SHP77 treated with DMSO at 0.1 percent for 48 hours (cell line): ENCODE results near the gene MSL2.
A peak's percentile ranks its signal among the peaks of the same experiment; 100 is the strongest.
"Not testable (repeated sequence)": the region's sequence is repeated elsewhere in the genome, so short reads cannot be mapped to it uniquely, and the experiment has no call there.

ENCODE experiments used
- DNase-seq: peaks from one replicate; lab custom pipeline; 2025; lab: John Stamatoyannopoulos, UW

MSL2 gene, protein sequence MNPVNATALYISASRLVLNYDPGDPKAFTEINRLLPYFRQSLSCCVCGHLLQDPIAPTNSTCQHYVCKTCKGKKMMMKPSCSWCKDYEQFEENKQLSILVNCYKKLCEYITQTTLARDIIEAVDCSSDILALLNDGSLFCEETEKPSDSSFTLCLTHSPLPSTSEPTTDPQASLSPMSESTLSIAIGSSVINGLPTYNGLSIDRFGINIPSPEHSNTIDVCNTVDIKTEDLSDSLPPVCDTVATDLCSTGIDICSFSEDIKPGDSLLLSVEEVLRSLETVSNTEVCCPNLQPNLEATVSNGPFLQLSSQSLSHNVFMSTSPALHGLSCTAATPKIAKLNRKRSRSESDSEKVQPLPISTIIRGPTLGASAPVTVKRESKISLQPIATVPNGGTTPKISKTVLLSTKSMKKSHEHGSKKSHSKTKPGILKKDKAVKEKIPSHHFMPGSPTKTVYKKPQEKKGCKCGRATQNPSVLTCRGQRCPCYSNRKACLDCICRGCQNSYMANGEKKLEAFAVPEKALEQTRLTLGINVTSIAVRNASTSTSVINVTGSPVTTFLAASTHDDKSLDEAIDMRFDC

DNA sequence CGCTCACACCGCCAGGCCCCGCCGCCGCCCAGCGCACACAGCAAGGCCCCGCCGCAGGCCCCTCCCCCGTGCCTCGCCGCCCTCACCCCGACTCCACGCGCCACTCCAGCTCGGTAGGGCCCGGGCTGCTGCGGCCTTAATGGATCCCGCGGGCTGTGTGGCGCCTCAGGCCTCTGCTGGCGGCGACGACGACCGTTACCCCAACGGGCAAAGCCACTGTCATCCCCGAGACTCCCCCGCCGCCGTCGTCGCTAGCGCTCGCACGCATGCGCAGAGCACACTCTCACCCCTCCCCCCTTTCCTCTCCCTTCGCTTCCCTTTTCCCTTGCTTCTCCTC, at the start of gene MSL2:
MSL2 (minus strand) TSS at position 272 of the 337 bp plus-strand sequence. CDS start 1,222 bp downstream, outside the sequence.
- no peak for DNase-seq

DNA sequence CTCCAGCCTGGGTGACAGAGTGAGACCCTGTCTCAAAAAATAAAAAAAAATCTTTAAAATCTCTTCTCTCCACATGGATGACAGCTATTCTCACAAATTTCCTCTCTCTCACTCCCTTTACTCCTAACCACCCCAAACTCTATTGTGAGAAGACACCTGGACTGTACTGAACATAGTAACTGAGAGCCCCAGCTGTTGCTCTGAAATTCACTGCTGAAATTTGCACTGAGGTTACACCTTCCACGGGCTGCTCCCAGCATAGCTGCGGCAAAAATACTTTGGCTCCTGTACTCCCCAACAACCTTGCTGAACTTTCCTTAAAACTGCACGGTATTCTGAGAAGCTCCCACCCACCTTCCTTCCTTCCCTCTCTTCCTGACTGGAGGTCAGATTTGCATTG, 49.6 kb upstream of the MSL2 start:
- DNase-seq: no peak

DNA sequence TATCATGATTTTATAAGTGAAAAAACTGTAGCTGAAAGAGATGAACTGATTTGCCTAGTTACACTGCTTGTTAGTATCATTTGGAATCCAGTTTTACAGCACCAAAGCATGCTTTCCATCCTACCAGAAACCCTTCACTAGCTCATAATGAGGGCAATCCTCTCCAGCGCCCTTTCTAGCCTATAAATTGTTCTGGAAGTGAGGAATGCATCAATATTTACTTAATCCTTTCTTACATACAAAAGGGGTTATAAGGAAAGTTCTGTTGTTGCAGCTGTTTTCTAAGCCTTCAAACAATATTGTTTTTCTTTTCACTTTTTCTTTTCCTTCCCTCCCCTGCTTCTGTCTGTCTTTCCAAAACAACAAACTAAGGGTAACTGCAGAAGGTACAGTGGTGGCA, 43.0 kb upstream of the MSL2 start:
- no peak for DNase-seq

DNA sequence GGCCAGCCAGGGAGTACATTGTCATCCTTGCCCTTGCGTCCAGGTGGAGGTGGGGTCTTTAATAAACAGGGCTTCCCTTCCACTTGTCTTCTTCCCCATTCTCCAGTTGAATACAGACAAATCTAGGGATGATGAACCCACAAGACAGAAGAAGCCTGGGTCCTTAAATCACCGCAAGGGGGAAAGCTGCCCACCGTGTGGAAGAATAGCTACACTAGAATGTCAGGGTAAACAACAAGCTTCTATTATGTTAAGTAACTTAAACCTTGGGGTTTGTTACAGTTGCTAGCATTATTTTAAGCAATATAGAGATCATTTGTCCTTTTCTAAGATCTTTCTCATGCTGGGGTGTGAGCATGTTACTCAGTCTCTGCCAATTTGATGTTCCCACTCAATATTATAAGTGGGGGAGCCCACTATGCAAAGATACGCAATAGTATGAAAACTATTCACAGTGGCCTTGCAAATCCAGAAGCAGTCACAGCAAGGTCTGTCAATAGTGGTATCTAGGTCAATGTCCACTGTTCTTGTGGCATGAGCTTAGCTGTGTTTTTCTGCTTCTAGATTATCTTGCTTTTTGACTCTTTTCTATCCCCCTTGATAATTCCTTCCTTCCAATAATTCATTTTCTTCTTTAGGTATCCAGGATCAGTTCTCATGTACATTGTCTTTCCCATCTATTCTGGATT, 42.0 kb upstream of the MSL2 start:
- no peak for DNase-seq

DNA sequence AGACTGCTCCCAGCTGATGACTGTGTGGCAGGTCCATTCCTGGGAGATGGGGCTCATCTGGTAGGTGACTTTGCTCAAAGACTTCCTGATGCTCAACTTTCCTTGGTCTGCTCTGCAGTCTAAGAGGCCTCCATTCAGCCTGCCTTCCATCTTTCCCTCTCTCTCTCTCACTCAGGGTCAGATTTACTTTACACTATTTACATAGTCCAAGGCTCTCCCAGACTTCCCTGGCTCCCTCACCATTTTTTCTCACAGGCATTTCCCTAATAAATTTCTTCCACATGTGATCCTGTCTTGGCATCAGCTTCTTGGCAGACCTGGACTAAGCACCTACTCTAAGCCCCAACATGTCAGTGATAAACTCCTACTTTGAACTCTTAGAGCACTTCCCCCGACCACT, 41.0 kb upstream of the MSL2 start:
- no peak for DNase-seq

DNA sequence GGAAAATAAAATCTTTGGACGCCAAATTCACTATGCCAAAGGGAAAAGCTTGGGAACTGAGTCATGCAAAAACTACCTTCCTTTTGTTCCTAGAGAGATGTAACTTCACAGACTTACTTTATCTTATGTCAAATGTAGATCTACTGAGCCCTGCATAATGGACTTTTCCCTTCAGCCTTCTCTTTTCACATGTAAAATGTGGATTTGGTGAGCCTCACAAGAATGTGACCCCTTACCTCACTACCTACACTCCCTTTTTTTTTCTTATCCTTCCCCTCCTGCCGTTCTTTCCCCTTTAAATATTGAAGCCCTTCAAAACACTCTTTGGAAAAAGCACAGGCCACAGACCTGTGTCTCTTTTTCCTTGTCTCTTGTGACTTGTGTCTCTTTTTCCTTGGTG, 40.0 kb upstream of the MSL2 start:
- no peak for DNase-seq

DNA sequence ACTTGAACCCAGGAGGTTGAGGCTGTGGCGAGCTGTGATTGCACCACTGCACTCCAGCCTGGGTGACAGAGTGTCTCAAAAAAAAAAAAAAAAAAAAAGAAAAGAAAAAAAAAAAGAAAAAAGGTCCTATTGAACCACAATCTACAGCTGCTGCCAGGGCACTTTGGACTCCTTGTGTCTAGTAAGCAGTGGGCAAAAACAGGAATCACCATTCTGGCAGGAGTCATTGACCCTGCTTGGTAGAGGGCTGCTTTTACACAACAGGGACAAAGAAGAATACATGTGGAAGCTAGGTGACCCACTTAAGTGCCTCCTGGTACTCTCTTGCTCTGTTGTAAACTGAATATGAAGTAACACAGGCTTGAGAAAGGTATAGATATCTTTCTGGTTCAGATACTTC, 39.4 kb upstream of the MSL2 start:
- no peak for DNase-seq

DNA sequence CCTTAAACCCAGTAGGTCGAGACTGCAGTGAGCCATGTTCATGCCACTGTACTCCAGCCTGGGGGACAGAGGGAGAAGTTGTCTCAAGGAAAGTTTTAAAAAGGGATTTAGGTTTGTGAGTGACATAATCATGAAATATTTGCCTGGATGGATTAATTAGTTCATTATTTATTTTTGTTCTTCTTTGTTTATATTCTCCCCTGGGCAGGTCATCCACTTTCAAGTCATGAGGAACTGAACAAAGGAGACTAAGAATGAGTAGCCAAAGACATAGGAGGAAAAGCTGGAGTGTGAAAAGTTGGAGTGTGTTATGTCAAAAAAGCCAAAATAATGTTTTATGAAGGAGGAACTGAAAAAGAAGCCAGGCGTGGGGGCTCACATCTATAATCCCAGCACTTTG, 36.3 kb upstream of the MSL2 start:
- DNase-seq: no peak

DNA sequence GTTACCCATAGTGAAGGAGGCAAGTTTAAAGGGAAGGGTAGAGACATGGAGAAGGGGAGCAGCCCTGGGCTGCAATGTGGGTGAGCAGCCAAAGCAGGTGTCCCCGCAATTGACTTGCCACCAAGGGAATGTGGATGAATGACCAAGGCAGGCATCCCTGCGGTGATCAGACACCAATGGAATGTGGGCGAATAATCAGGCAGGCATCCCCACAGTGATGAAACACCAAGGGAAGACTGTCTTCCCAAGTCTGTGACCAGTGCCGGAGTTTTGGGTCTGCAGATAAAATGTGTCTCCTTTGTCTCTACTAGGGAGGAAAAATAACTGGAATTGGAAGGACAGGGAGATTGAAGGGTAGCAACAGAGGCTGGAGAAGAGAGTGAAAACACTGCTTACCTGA, 26.6 kb upstream of the MSL2 start:
- DNase-seq: not testable (repeated sequence)

DNA sequence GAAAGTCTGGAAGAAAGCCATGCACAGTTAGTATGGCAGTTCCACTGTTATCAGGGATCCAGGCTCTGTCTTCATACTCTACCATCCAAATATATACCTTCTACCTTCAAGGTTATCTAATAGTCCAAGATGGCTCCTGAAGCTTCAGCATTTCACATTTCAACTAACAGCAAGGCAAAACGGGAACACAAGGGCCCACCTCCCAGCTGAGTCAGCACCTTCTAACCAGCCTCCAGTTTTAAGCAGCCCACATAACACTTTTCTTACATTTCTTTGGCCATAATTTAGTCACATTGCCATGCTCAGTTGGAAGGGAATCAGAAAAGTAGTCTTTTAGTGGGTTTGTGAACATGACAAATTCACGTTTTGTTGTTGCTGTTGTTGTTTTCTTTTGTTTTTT, 15.4 kb upstream of the MSL2 start:
- DNase-seq: no peak

DNA sequence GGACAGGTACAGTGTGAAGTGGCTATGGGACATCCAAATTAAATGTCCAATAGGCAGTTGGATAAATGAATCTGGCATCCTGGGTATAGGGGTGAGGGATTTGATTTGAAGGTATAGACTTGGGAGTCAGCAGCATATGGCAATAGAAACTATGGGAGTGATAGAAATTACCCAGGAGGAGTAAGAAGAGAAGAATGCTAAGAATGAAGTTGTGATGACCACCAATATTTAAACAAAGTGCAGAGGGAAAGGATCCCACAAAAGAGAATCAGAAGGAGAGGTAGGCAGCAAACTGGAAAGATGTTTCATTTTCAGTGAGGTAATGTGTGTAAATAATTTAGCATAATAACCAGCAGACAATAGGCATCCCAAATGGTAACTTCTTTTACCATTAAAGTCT, 13.8 kb upstream of the MSL2 start:
- no peak for DNase-seq

DNA sequence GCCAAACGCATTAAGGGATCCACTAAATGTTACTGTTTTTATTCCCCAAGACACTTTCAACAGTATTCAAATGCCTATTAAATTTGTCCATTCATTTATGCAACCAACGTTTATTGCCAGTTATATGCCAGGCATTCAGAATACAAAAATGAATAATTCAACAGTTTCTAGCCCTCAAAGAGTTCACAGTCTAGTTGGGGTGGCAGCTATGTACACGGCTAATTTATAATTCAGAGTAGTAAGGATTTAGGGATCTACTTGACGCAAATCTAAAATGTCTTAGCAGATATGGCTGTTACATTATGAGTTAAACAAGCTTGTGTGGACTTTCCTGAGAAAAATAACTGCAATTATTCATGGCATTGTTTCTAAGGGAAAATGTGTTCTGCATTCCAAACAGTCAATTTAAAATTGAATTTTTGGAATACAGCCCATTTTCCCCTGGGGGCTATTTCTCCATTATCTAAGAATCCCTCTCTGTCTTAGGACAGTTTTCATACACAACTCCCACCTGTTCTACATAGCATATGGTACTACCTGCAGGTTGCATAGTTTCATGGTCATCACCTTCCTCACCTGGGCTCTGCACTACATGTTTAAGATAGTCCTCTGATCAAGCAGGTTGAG, 11.5 kb upstream of the MSL2 start:
- DNase-seq: no peak

DNA sequence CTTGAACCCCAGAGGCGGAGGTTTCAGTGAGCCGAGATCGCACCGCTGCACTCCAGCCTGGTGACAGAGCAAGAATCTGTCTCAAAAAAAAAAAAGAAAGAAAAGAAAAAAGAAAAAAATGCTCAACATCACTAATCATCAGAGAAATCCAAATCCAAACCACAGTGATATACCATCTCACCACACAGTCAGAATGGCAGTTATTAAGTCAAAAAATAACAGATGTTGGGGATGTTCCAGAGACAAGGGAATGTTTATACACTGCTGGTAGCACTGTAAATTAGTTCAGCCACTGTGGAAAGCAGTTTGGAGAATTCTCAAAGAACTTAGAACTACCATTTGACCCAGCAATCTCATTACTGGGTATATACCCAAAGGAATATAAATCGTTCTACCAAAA, 3.1 kb upstream of the MSL2 start:
- DNase-seq: not testable (repeated sequence)

DNA sequence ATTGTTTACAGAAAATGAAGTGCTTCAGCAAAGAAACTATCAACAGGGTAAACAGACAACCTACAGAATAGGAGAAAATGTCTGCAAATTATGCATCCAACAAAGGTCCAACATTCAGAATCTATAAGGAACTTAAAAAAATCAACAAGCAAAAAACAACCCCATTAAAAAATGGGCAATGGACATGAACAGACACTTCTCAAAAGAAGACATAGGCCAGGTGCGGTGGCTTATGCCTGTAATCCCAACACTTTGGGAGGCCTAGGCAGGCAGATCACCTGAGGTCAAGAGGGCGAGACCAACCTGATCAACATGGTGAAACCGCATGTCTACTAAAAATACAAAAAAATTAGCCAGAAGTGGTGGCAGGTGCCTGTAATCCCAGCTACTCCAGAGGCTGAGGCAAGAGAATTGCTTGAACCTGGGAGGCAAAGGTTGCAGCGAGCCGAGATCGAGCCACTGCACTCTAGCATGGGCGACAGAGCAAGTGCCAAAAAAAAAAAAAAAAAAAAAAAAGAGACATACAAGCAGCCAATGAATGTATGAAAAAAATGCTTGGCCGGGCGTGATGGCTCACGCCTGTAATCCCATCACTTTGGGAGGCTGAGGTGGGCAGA, 2.4 kb upstream of the MSL2 start:
- DNase-seq: not testable (repeated sequence)

DNA sequence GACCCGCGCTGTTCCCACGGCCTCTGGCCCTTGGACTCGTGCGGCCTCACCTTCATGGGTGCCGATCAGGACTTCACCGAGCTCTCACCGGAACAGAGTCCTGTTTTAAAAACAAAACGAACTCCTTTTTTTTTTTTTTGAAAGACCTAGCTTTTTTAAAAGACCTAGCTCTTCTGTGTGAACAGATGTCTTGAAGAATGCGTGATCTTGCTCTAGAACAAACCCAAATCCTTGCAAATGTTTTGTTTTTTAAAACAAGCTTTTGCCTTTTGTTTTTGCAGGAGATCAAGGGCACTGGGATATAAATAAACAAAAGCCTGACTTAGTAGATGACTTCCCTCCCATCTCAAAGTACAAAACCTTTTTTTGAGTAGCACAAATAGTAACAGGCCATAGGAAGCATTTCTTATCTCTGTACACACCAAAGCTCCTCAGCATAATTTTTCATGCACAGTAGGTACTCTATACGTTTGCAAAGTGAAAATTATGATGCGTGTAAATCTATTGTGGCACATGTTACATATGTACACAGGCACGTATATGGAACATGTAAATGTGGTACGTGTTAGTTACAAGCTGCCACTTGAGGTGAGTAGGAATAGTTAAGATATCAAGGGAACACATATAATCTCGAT, 1.1 kb upstream of the MSL2 start:
- DNase-seq: no peak

DNA sequence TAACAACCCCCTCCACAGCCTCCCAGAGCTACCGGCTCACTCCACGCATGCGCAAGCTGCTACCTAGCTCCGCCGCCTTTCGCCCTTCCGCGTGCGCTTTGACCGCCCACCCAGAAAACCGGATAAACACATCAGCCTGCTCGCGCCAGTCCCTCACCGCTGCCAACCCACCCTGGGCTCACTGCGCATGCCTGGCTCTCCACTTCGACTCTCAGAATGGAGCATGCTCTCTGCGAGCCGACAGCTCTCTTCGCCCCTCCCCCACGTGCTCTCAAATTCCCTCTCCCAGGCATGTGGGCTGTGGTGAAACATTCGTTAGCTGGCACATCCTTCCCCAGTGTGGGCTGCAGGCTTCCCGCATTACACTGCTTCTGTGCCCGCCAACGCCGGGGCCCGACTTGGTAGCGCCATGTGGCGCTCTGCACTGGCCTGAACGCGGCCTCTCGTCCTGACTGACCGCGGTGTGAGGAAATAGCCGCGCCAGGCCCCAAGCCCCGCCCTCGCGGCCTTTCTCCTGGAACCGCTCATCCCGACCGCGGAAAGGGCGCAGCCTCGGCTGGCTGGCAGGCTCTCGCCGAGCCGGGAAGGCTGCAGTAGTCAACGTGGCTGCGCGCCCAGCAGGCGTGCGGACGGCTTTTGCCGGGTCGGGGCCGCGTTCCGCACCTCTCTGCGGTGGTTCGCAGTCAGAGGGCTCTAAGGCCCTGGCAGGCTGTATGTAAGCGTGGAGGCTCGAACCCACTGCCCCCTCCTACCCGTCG, 445 bp upstream of the MSL2 start:
- peak; percentile 96 for DNase-seq

DNA sequence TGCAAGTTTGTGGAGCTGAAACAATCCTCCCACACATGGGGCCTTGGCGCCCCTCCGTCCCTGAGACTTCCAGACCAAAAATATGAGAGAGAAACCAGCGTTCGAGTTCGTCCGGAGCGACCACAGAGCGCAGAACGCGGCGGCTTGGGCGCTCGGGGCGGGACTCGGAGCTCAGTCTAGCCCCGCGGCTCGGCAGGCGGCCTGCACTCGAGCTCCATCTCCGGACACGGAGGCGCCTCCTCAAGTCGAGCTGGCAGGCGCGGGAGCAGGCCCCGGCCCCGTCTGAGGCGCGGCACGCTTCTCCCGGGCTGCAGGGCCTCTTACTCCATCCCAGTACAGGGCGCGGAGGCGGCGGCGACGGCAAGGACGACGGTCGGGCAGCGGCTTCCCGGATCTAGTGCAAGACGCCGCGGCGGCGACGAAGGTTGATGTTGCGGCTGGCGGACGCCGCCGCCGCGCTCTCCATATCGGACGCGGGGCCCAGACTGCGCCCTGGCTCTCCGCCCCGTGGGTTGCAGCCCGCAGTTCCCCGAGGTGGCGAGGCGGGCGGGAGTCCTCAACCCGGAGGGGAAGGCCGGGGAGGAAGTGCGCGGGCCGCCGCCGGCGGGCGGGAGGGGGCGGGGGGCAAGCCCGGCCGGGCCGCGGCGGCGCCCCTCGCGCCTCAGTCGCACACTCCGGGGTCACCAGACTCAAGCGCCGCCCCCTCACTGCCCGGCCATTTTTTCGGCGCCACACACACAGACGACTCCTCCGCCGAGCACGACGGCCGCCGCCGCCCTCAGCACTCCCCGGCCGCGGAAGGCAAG, 674 bp downstream of the MSL2 start:
- no peak for DNase-seq

DNA sequence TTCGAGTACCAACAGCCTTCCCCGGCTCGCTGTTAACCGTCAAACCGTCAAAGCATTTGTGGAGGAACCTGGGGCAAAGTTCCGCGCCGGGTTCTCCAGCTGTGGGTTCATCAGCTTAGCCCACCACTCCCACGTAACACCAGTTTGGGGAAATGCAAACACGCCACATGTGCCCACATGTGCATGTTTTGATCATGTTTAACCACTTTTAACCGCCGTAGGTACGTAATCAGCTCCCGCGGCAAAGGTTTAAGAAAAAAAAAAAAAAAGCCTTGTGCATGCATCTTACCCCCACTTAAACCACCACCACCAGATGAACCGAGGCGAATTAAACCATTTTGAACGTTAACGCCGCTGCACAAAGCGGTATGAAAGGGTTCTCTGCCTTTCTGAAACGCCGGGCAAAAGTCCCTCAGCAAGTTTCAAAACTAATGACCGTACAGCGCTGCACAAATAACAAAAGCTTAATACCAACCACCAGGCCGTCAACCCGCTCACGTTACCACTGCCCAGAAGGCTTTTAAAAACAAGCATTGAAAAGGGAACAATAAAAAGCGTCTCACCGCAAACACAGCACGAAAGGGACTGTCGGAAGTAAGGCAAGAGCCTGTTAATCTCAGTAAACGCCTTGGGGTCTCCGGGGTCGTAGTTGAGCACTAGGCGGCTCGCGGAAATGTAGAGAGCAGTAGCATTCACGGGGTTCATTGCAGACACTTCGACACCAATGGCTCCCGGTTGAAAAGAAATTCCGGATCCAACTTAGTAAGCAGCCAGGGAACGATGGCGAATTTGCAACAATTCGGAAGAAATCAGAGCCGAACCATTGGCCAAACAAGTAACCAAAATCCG, 1.5 kb downstream of the MSL2 start:
- DNase-seq: no peak

DNA sequence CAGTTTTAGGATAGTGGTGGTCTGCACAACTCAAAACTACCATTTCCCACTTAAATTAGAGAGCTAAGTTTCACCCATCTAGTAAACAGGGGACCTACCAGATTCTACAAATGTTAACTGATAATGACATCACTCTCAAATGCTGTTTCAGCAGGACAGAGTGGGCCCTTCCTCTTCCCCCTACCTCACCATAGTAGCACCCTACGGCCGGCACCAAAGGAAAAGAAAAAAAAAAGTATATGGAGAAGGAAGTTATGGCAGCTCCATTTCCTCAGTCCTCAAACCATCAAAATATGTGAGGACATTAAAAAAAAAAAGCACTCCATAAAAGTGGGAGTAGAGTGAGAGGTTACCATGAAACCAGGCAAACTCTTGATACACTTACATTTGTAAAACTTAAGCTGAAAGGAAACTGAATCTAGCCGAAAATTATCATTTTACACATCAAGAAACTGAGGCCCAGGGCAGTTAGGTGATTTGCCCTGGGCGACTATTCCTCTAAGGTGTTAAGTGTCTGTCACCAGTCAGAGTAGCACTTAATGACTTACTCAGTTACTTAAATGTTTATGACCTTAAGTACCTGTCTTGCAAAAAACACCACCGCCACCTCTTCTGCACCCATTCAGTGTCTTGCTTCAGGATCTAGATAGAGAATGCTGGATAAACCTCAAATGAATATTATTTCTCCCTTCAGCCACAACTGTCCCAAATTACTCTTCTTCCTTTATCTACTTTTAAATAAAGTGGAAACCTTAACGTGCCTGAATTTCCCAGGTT, 2.7 kb downstream of the MSL2 start:
- no peak for DNase-seq
